ENCODE measurements around the gene TANC1.
"Not testable (repeated sequence)": the region's sequence is repeated elsewhere in the genome, so short reads cannot be mapped to it uniquely, and the experiment has no call there.

The TANC1 gene

GRCh38 chr2:159093497-159093896, 125.1 kb downstream of the TANC1 start:
- DNase-seq, result peak; percentile 12

- DNase-seq, result no peak
These were observed 125.8 kb downstream of the TANC1 start for GRCh38 chr2:159094173-159094737.

GRCh38 chr2:159095813-159096212, 127.4 kb downstream of the TANC1 start:
- no peak for DNase-seq

GRCh38 chr2:159096302-159096855, 127.9 kb downstream of the TANC1 start:
- DNase-seq, result not testable (repeated sequence)

- DNase-seq, result no peak
These were observed 128.5 kb downstream of the TANC1 start for GRCh38 chr2:159096901-159097300.

GRCh38 chr2:159098361-159098760, 129.9 kb downstream of the TANC1 start:
- DNase-seq, result no peak

- DNase-seq, result no peak
These were observed 130.5 kb downstream of the TANC1 start for GRCh38 chr2:159098921-159099411.

GRCh38 chr2:159101755-159102489, 133.5 kb downstream of the TANC1 start:
- DNase-seq, result no peak

- DNase-seq, result no peak
These were observed 135.0 kb downstream of the TANC1 start for GRCh38 chr2:159103411-159103810.

GRCh38 chr2:159106109-159106508, 137.7 kb downstream of the TANC1 start:
- DNase-seq, result no peak

GRCh38 chr2:159108181-159108893, 139.9 kb downstream of the TANC1 start:
- no peak for DNase-seq

- DNase-seq, result no peak
These were observed 141.1 kb downstream of the TANC1 start for GRCh38 chr2:159109517-159109916.

GRCh38 chr2:159110784-159111183, 142.3 kb downstream of the TANC1 start:
- no peak for DNase-seq

GRCh38 chr2:159111346-159111927, 143.0 kb downstream of the TANC1 start:
- peak; percentile 37 for DNase-seq

GRCh38 chr2:159114835-159115234, 146.4 kb downstream of the TANC1 start:
- peak; percentile 53 for DNase-seq

- no peak for DNase-seq
These were observed 148.5 kb downstream of the TANC1 start for GRCh38 chr2:159116922-159117321.

GRCh38 chr2:159117658-159118057, 149.2 kb downstream of the TANC1 start:
- no peak for DNase-seq

GRCh38 chr2:159118115-159118858, 149.8 kb downstream of the TANC1 start:
- peak; percentile 61 for DNase-seq

- no peak for DNase-seq
These were observed 150.5 kb downstream of the TANC1 start for GRCh38 chr2:159118859-159119500.

GRCh38 chr2:159119652-159120257, 151.3 kb downstream of the TANC1 start:
- no peak for DNase-seq

- DNase-seq, result no peak
These were observed 155.3 kb downstream of the TANC1 start for GRCh38 chr2:159123786-159124185.

Measured in DMS79 (cell line).